Measurements from ENCODE around the gene LAMB1.

- TF ChIP-seq CTCF (IDR thresholded peaks at IDR 0.05) (no peak), POLR2A (IDR thresholded peaks at IDR 0.05) (no peak)
These were observed 45.5 kb upstream of the LAMB1 start for GRCh38 chr7:108048422-108048821.

Measured in lower leg skin (tissue), 3 donors.